PC-3 (cell line): ENCODE results near the gene HMHB1. TPM values are rescaled to one million over a fixed set of nuclear protein-coding genes. Genes with fewer than 3 reads are reported as not detected.

Experiments used
- ATAC-seq: fragments of 200-7000 bp; cut with Tn5 transposase; 2 replicates; pipeline ENCODE4 v1.9.1; 2020; ENCODE audit warnings: mild to moderate bottlenecking, moderate library complexity
- BruUV-seq: library from RNA; stranded (reverse); fragments of 400-500 nt; replicated peaks from 2 replicates; lab custom pipeline; 2021; lab: Mats Ljungman, UMichigan
- CTCF ChIA-PET: fragments of 300-600 bp; sonication (Branson Sonifier 250); formaldehyde crosslinking; loops from one replicate; lab custom pipeline; 2022; ENCODE audit warnings: antibody characterized with exemption; lab: Charles Lee
- POLR2A ChIA-PET: fragments of 300-600 bp; sonication (Branson Sonifier 250); formaldehyde crosslinking; loops from one replicate; lab custom pipeline; 2022; ENCODE audit warnings: antibody characterized with exemption; ENCODE audit not compliant: unreplicated experiment; lab: Charles Lee
- DNase-seq: peaks from one replicate; pipeline ENCODE4 v3.0.0-alpha.2; 2015
- H2AFZ ChIP-seq: fragments of 300-600 bp; sonication (generic); 2 replicates; pipeline ENCODE4 v1.6.0; 2016; ENCODE audit warnings: antibody characterized with exemption, low read length
- H3F3A ChIP-seq: fragments of 300-600 bp; sonication (generic); one replicate; pipeline ENCODE4 v1.6.0; 2017; ENCODE audit warnings: antibody characterized with exemption, low read length, control low read depth, mild to moderate bottlenecking; ENCODE audit not compliant: unreplicated experiment
- H3K27ac ChIP-seq: fragments of 300-600 bp; sonication (generic); 2 replicates; pipeline ENCODE4 v1.5.1; 2016; ENCODE audit warnings: mild to moderate bottlenecking, low read length
- H3K27me3 ChIP-seq: fragments of 300-600 bp; sonication (generic); 2 replicates; pipeline ENCODE4 v1.6.1; 2016; ENCODE audit warnings: low read length, mixed read lengths
- H3K36me3 ChIP-seq: fragments of 300-600 bp; sonication (generic); 2 replicates; pipeline ENCODE4 v1.6.1; 2016; ENCODE audit warnings: low read depth, mixed run types, low read length, mixed read lengths
- H3K4me1 ChIP-seq: fragments of 300-600 bp; sonication (generic); 2 replicates; pipeline ENCODE4 v1.5.1; 2016; ENCODE audit warnings: low read length; ENCODE audit not compliant: insufficient read depth
- H3K4me2 ChIP-seq: fragments of 300-600 bp; sonication (generic); 2 replicates; pipeline ENCODE4 v1.6.0; 2016; ENCODE audit warnings: low read length
- H3K4me3 ChIP-seq: fragments of 300-600 bp; sonication (generic); 2 replicates; pipeline ENCODE4 v1.5.1; 2016; ENCODE audit warnings: mild to moderate bottlenecking, low read length, mixed read lengths
- H3K79me2 ChIP-seq: fragments of 300-600 bp; sonication (generic); 2 replicates; pipeline ENCODE4 v1.6.1; 2017; ENCODE audit warnings: low read length, mixed read lengths
- H3K9ac ChIP-seq: fragments of 300-600 bp; sonication (generic); 2 replicates; pipeline ENCODE4 v1.6.0; 2016; ENCODE audit warnings: mild to moderate bottlenecking, low read length
- H3K9me2 ChIP-seq: fragments of 300-600 bp; sonication (generic); replicated peaks from 2 replicates; pipeline ENCODE4 v1.6.1; 2016; ENCODE audit warnings: mixed run types, low read length, mixed read lengths
- H3K9me3 ChIP-seq: fragments of 300-600 bp; sonication (generic); 2 replicates; pipeline ENCODE4 v1.6.1; 2016; ENCODE audit warnings: low read length, mixed read lengths
- H4K20me1 ChIP-seq: fragments of 300-600 bp; sonication (generic); 2 replicates; pipeline ENCODE4 v1.6.1; 2016; ENCODE audit warnings: low read length, mixed read lengths
- CTCF ChIP-seq: fragments of 300-600 bp; sonication (generic); conservative IDR thresholded peaks from 2 replicates; pipeline ENCODE4 v1.5.1; 2017; ENCODE audit warnings: antibody characterized with exemption, low read depth, mild to moderate bottlenecking, low read length
- EZH2 ChIP-seq: fragments of 300-600 bp; sonication (generic); IDR thresholded peaks from one replicate; pipeline ENCODE4 v1.6.1; 2017; ENCODE audit warnings: antibody characterized with exemption, mild to moderate bottlenecking, low read length; ENCODE audit not compliant: unreplicated experiment
- EZH2phosphoT487 ChIP-seq: fragments of 300-600 bp; sonication (generic); IDR thresholded peaks from 2 replicates; pipeline ENCODE4 v1.6.1; 2018; ENCODE audit warnings: mild to moderate bottlenecking, antibody characterized with exemption, low read length, borderline replicate concordance
- intact Hi-C: fragments of 100-400 bp; cut with micrococcal nuclease; formaldehyde crosslinking; loops from 2 replicates; pipeline ENCODE4 v1.9.0; 2023
- total RNA-seq: library from RNA; depleted of rRNA; stranded (reverse); fragments of >200 nt; gene quantifications from 2 replicates; pipeline ENCODE4 v1.2.3, GENCODE V29; 2014

HMHB1 gene
- total RNA-seq, 1 experiment from 2014 or later: not detected

GRCh38 chr5:143819716-143820115 lies 7.8 kb downstream of the HMHB1 start:
- Histone ChIP-seq H3K4me3 (no peak overlapping the region), H3K9me2 (no peaks in the 10 kb centered on the region), H2AFZ (no peak overlapping the region), H3K4me1 (peaks cover under 1% of the 10 kb centered on the region; the same call in 1 of the 2 replicates), H3K9ac (no peak overlapping the region), H3K9me3 (no peaks in the 10 kb centered on the region), H3K36me3 (no peaks in the 10 kb centered on the region), H3K79me2 (no peaks in the 10 kb centered on the region), H3K4me2 (no peak overlapping the region), H3K27ac (no peak overlapping the region), H3K27me3 (no peaks in the 10 kb centered on the region), H4K20me1 (no peaks in the 10 kb centered on the region), H3F3A (no peaks in the 10 kb centered on the region)
- ChIA-PET CTCF (no interaction called here), POLR2A (no interaction called here)
- TF ChIP-seq EZH2 (no peak), CTCF (no peak), EZH2phosphoT487 (no peak)
- BruUV-seq: no TSS peak
- intact Hi-C loops: loop anchor here (10.0 kb wide), 2 partner anchors 135 to 815 kb away; no protein-coding TSS in a partner anchor
- ATAC-seq: no peak
- no peak for DNase-seq

DNA sequence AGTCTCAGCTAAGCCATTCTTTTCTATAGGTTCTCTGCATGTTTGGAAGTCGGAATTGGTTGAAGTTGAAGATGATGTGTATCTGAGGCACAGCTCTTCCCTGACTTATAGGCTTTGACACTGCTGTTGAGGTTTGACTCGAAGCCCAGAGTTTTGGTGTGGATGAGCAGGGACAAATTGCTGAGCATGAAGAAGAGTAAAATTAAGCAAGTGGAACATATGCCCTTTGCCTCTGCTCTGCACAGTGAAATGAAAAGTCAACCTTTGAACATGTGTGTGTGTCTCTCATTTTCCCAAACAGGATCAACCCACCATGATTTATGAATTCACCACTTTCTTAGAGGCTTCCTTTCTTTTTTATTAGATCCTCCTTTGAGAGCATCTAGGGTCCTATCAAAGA lies 8.5 kb downstream of the HMHB1 start:
- no TSS peak for BruUV-seq

More for the DNA sequence above, 8.5 kb downstream of the HMHB1 start:
- Histone ChIP-seq H3K27ac (no peak overlapping the region), H3K4me2 (no peak overlapping the region), H3K9ac (no peak overlapping the region), H3F3A (no peaks in the 10 kb centered on the region), H3K79me2 (no peaks in the 10 kb centered on the region), H4K20me1 (no peaks in the 10 kb centered on the region), H3K9me2 (no peaks in the 10 kb centered on the region), H2AFZ (no peak overlapping the region), H3K27me3 (no peaks in the 10 kb centered on the region), H3K36me3 (no peaks in the 10 kb centered on the region), H3K9me3 (no peaks in the 10 kb centered on the region), H3K4me3 (no peak overlapping the region), H3K4me1 (peaks cover 4% of the 10 kb centered on the region; the same call in 1 of the 2 replicates)
- DNase-seq: no peak
- ChIA-PET POLR2A (no interaction called here), CTCF (no interaction called here)
- ATAC-seq: no peak
- TF ChIP-seq CTCF (no peak), EZH2phosphoT487 (no peak), EZH2 (no peak)
- intact Hi-C loops: loop anchor here (10.0 kb wide), 2 partner anchors 136 to 816 kb away; no protein-coding TSS in a partner anchor
